LNCAP (cell line): Measurements from ENCODE around the gene HNRNPF.
A peak's percentile ranks its signal among the peaks of the same experiment; 100 is the strongest.

Experiments used
- TF ChIP-seq, protein P1 (sequence below): fragments of 450-650 bp; IDR thresholded peaks from 2 replicates; pipeline ENCODE4 v1.5.1; 2017; ENCODE audit warnings: mild to moderate bottlenecking

The HNRNPF gene

GRCh38 chr10:43395571-43396060 lies 13.4 kb downstream of the HNRNPF start:
- TF ChIP-seq, protein P1, sequence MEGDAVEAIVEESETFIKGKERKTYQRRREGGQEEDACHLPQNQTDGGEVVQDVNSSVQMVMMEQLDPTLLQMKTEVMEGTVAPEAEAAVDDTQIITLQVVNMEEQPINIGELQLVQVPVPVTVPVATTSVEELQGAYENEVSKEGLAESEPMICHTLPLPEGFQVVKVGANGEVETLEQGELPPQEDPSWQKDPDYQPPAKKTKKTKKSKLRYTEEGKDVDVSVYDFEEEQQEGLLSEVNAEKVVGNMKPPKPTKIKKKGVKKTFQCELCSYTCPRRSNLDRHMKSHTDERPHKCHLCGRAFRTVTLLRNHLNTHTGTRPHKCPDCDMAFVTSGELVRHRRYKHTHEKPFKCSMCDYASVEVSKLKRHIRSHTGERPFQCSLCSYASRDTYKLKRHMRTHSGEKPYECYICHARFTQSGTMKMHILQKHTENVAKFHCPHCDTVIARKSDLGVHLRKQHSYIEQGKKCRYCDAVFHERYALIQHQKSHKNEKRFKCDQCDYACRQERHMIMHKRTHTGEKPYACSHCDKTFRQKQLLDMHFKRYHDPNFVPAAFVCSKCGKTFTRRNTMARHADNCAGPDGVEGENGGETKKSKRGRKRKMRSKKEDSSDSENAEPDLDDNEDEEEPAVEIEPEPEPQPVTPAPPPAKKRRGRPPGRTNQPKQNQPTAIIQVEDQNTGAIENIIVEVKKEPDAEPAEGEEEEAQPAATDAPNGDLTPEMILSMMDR: no peak

DNA sequence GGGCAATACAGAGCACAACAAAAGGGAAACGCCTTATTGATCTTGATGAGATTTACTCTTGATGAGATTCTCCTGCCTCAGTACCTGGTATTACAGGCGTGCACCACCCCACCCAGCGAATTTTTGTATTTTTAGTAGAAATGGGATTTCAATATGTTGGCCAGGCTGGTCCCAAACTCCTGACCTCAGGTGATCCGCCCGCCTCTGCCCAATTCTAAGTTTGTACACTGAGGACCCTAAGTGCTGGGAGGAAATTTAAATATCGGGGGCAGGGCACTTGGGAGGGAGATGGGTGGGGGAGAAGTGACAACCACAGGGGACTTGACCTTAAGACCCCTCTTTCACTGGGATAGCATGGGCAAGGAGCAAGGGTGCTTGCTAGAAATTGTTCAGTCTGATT lies 14.1 kb downstream of the HNRNPF start:
- TF ChIP-seq, protein P1: no peak

DNA sequence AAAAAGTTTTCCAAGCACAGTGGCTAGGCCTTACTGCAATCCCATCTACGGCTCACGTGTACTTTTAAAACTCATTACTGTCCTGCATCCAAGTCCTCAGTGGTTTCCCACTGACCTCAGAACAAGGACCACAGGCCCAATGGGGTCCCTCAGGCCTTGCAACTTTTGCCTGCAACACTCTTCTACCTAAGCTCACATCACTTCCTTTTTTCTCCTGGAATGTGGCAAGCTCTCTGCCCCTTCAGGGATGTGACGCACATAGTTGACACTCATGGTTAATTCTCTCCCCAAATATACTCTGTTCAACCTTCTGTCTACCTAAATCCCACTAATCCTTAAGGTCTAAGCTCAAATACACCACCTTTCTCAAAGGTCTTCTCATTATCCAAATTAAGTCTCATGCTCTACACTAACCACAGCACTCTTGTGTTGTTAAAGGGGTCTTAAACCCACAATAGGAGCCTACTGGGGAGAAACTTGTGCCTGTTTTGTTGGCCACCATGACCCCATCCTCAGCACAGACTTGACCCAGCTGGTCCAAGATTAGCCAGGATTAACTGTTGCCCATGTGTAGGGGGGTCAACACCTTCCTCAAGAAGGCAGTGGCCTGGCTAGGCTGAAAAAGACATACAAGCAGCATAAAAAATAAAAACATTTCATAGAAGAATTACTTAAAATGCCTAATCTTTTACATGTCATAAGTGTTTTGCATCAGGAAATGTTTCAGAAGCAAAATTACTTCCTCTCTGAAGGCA lies 15.2 kb downstream of the HNRNPF start:
- TF ChIP-seq, protein P1: no peak

DNA sequence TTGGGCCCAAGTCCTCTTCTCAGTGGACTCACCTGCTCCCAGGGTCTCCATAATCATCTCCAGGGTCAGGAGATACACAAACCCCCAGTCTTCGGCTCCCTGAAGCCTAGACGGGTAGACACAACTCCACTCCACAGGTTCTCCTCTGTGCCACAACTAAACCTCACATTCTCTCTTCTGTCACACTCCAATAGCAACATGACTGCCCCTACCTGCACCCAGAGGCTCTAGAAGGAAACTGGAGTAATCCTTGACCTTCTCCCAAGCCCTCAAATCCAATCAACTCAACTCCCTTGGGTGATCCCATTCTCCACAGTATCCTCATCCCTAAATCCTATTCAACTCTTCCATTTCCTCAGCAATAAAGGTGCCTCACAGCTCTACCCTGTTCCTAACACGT lies 16.2 kb downstream of the HNRNPF start:
- TF ChIP-seq, protein P1: no peak

DNA sequence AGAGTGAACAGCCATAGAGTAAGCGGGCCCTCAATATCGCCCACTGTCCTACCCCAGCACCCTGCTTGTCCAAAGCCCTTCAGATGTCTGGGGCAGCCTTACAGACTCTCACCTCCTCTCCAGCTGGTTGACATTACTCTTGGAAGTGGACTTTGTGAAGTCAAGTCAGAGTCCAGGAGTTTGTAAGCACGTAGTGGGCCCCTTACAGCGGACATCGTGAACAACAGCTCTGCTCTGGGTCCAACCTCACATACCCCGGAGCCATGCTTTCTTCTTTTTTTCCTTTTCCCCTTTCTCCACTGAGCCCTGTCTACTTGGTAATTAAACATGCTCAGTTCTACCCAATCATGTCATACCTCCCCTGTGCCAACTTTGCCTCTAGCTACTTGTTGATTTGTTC lies 17.5 kb downstream of the HNRNPF start:
- TF ChIP-seq, protein P1: no peak

- TF ChIP-seq, protein P1: peak; percentile 42; the same call in 1 of the 2 replicates
Measured at GRCh38 chr10:43390759-43391158, 18.2 kb downstream of the HNRNPF start.

DNA sequence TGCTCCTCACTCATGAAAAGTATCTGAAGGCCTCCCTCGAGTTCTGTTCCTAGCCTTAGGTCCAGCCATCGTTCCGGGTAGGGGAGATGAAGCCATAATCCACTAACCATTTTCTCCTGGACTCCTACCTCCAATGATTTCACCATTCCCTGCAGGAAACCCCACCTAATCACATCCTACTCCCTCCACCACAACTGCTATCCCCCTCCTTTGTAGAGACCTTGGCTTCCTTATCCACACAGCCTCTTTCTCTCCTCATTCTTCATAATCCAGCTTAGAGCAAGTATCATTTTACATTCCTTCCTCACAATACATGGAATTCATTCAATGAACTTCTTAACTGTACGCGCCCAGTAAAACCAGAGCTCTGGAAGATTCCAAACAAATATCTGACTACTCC lies 18.7 kb downstream of the HNRNPF start:
- TF ChIP-seq, protein P1: no peak
